H1 (cell line): ENCODE measurements around the gene CNR2. TPM values are rescaled to one million over a fixed set of nuclear protein-coding genes. Genes with fewer than 3 reads are reported as not detected.
"Not testable (repeated sequence)": the region's sequence is repeated elsewhere in the genome, so short reads cannot be mapped to it uniquely, and the experiment has no call there.

Experiments used
- CTCF ChIA-PET: fragments of 300-600 bp; sonication (Branson Sonifier 250); formaldehyde crosslinking; loops from one replicate; lab custom pipeline; 2021; ENCODE audit not compliant: partially characterized antibody; lab: Charles Lee
- POLR2A ChIA-PET: fragments of 300-600 bp; sonication (Branson Sonifier 250); formaldehyde crosslinking; loops from one replicate; lab custom pipeline; 2021; ENCODE audit warnings: inconsistent platforms; ENCODE audit not compliant: partially characterized antibody; lab: Charles Lee
- DNase-seq, 2 experiments: peaks; one replicate each; pipeline versions ENCODE4 v3.0.0 to v3.0.0-alpha.2; 2010 to 2022; ENCODE audit warnings: low spot score in 2 of 2, low read depth in 1 of 2, mixed read lengths in 1 of 2
- FAIRE-seq: peaks from 2 replicates; lab custom pipeline; 2011; peaks lifted over from hg19 to GRCh38; lab: Jason Lieb, UNC
- H2AFZ ChIP-seq: 2 replicates; pipeline ENCODE4 v1.8.1; 2012; ENCODE audit warnings: low read length, inconsistent platforms
- H2AK5ac ChIP-seq: 2 replicates; pipeline ENCODE4 v1.6.1; 2013; ENCODE audit warnings: low read depth, low read length
- H2BK120ac ChIP-seq: replicated peaks from 2 replicates; pipeline ENCODE3; 2013; ENCODE audit warnings: low read depth, low read length, inconsistent platforms
- H2BK12ac ChIP-seq: 2 replicates; pipeline ENCODE4 v1.6.1; 2013; ENCODE audit warnings: low read depth, low read length
- H2BK15ac ChIP-seq: 2 replicates; pipeline ENCODE4 v1.6.1; 2013; ENCODE audit warnings: low read length
- H2BK20ac ChIP-seq: 2 replicates; pipeline ENCODE4 v1.6.1; 2013; ENCODE audit warnings: low read length
- H2BK5ac ChIP-seq: 2 replicates; pipeline ENCODE4 v1.6.1; 2013; ENCODE audit warnings: low read depth, low read length
- H3K14ac ChIP-seq: 2 replicates; pipeline ENCODE4 v1.6.1; 2013; ENCODE audit warnings: inconsistent platforms; ENCODE audit not compliant: insufficient read length
- H3K18ac ChIP-seq: 2 replicates; pipeline ENCODE4 v1.6.1; 2013; ENCODE audit warnings: low read length; ENCODE audit errors: extremely low read depth
- H3K23ac ChIP-seq: 2 replicates; pipeline ENCODE4 v1.6.1; 2013; ENCODE audit warnings: inconsistent platforms; ENCODE audit not compliant: insufficient read length
- H3K23me2 ChIP-seq: 2 replicates; pipeline ENCODE4 v1.6.1; 2013; ENCODE audit warnings: low read depth, low read length
- H3K27ac ChIP-seq: 2 replicates; pipeline ENCODE4 v1.6.1; 2011; ENCODE audit warnings: low read depth, low read length, inconsistent platforms
- H3K27me3 ChIP-seq, 4 experiments: replicated peaks in 1 of 4; 1 replicate in 1 of 4; 2 replicates in 3 of 4; pipeline versions ENCODE4 v1.6.1 to v1.8.1; 2011 to 2013; ENCODE audit warnings: low read length in 3 of 4, mild to moderate bottlenecking in 3 of 4, inconsistent platforms in 2 of 4, mixed read lengths in 2 of 4, moderate library complexity in 1 of 4; ENCODE audit not compliant: control insufficient read depth in 3 of 4, insufficient read depth in 3 of 4; ENCODE audit errors: extremely low read depth in 1 of 4
- H3K36me3 ChIP-seq, 4 experiments: 2 replicates each; pipeline versions ENCODE4 v1.6.1 to v1.8.1; 2011 to 2013; ENCODE audit warnings: mild to moderate bottlenecking in 4 of 4, low read length in 3 of 4, moderate library complexity in 2 of 4, control low read depth in 1 of 4, inconsistent platforms in 1 of 4; ENCODE audit not compliant: insufficient read depth in 4 of 4, control insufficient read depth in 2 of 4
- H3K4ac ChIP-seq: replicated peaks from 2 replicates; pipeline ENCODE3; 2013; ENCODE audit warnings: low read length, low read depth, mixed read lengths, inconsistent platforms; ENCODE audit not compliant: insufficient read length
- H3K4me1 ChIP-seq, 4 experiments: replicated peaks in 1 of 4; 1 replicate in 1 of 4; 2 replicates in 3 of 4; pipeline versions ENCODE4 v1.6.1 to v1.8.1; 2011 to 2013; ENCODE audit warnings: low read length in 3 of 4, inconsistent platforms in 2 of 4, mixed read lengths in 1 of 4; ENCODE audit not compliant: insufficient read depth in 4 of 4, control insufficient read depth in 3 of 4
- H3K4me2 ChIP-seq, 2 experiments: 2 replicates each; pipeline versions ENCODE4 v1.6.1 to v1.8.1; 2011 to 2013; ENCODE audit warnings: low read depth in 2 of 2, low read length in 2 of 2, control low read depth in 1 of 2, inconsistent platforms in 1 of 2, mild to moderate bottlenecking in 1 of 2; ENCODE audit not compliant: insufficient read depth in 1 of 2
- H3K4me3 ChIP-seq, 4 experiments: fragments of 200-600, 300-600 bp in 1 of 4; sonication (generic), shearing (Covaris generic), sonication (Bioruptor Twin) in 1 of 4; 2 replicates each; pipeline versions ENCODE4 v1.5.1 to v1.8.1; 2011 to 2016; ENCODE audit warnings: low read length in 4 of 4, low read depth in 3 of 4, control low read depth in 2 of 4, inconsistent platforms in 2 of 4, mild to moderate bottlenecking in 2 of 4, mixed read lengths in 1 of 4, moderate library complexity in 1 of 4; ENCODE audit not compliant: insufficient read depth in 2 of 4; ENCODE audit errors: extremely low read depth in 1 of 4
- H3K56ac ChIP-seq: replicated peaks from 2 replicates; pipeline ENCODE3; 2013; ENCODE audit warnings: low read depth, mild to moderate bottlenecking, mixed read lengths, low read length, inconsistent platforms; ENCODE audit not compliant: insufficient read length
- H3K79me1 ChIP-seq: 2 replicates; pipeline ENCODE4 v1.6.1; 2013; ENCODE audit warnings: low read depth, low read length, control low read depth
- H3K79me2 ChIP-seq, 2 experiments: 2 replicates each; pipeline versions ENCODE4 v1.6.1 to v1.8.1; 2012 to 2013; ENCODE audit warnings: low read length in 2 of 2, mild to moderate bottlenecking in 2 of 2, inconsistent platforms in 1 of 2; ENCODE audit not compliant: insufficient read depth in 2 of 2, control insufficient read depth in 1 of 2
- H3K9ac ChIP-seq, 4 experiments: replicated peaks in 1 of 4; 1 replicate in 1 of 4; 2 replicates in 3 of 4; pipeline versions ENCODE4 v1.6.1 to v1.8.1; 2011 to 2013; ENCODE audit warnings: low read depth in 3 of 4, low read length in 3 of 4, control low read depth in 2 of 4, mild to moderate bottlenecking in 2 of 4, moderate library complexity in 2 of 4, inconsistent platforms in 1 of 4; ENCODE audit errors: extremely low read depth in 1 of 4
- H3K9me3 ChIP-seq, 2 experiments: 2 replicates each; pipeline versions ENCODE4 v1.6.1 to v1.8.1; 2012 to 2013; ENCODE audit warnings: mild to moderate bottlenecking in 2 of 2, moderate library complexity in 2 of 2, control low read depth in 1 of 2, inconsistent platforms in 1 of 2, low read depth in 1 of 2, low read length in 1 of 2, mixed read lengths in 1 of 2; ENCODE audit not compliant: insufficient read depth in 2 of 2
- H4K20me1 ChIP-seq, 2 experiments: replicated peaks in 1 of 2; 2 replicates each; pipeline versions ENCODE3 to v1.8.1; 2011 to 2013; ENCODE audit warnings: inconsistent platforms in 2 of 2, low read length in 2 of 2, mild to moderate bottlenecking in 1 of 2; ENCODE audit not compliant: insufficient read depth in 2 of 2, control insufficient read depth in 1 of 2
- H4K5ac ChIP-seq: 2 replicates; pipeline ENCODE4 v1.6.1; 2013; ENCODE audit warnings: low read length, low read depth, mixed read lengths, inconsistent platforms; ENCODE audit not compliant: insufficient read length
- H4K8ac ChIP-seq: 2 replicates; pipeline ENCODE4 v1.8.0; 2013; ENCODE audit warnings: mild to moderate bottlenecking, moderate library complexity, low read length, inconsistent platforms; ENCODE audit not compliant: insufficient read depth; ENCODE audit errors: extremely low read depth
- H4K91ac ChIP-seq: replicated peaks from 2 replicates; pipeline ENCODE3; 2013; ENCODE audit warnings: low read length, mixed read lengths, inconsistent platforms; ENCODE audit not compliant: insufficient read length
- WGBS, 2 experiments: shearing (Covaris generic) in 1 of 2; methylation state at CpG; one replicate each; pipeline versions ENCODE4 v1.1.6 to v1.1.7; 2013 to 2015; ENCODE audit warnings: low lambda C conversion rate in 2 of 2, mixed read lengths in 2 of 2, inconsistent platforms in 1 of 2, low coverage in 1 of 2, missing lambda C conversion rate in 1 of 2; ENCODE audit not compliant: insufficient replicate concordance in 2 of 2, insufficient coverage in 1 of 2, insufficient read length in 1 of 2; ENCODE audit errors: extremely low coverage in 1 of 2, missing lambda C conversion rate in 1 of 2; 5-methylcytosine and 5-hydroxymethylcytosine counted together
- polyA plus RNA-seq, 7 experiments: library from polyadenylated mRNA; depleted of rRNA in 3 of 7; stranded (reverse) in 5 of 7; unstranded in 2 of 7; fragments of >200 nt in 5 of 7; fragments of 200-250 nt in 2 of 7; gene quantifications; 1 replicate in 5 of 7; 2 replicates in 1 of 7; 4 replicates in 1 of 7; pipeline versions ENCODE4 v1.2.1 to v1.2.3, GENCODE V29; 2011 to 2013; ENCODE audit warnings: missing spikeins in 2 of 7, mixed read lengths in 2 of 7
- total RNA-seq: library from RNA; stranded (reverse); fragmentation: NEBNext Ultra II Directional; extraction: Animal tissue kit (Norgen Biotek cat#: 25700); gene quantifications from 2 replicates; pipeline ENCODE4 v1.2.1, GENCODE V29; 2021

The CNR2 gene
- total and polyA plus RNA-seq, 2 of the 8 experiments (the other 6 are each of a cell fraction or from before 2014, with no cell fraction given): not detected

GRCh38 chr1:23834156-23834555 is 79.0 kb downstream of the CNR2 start:
- FAIRE-seq, H2AFZ ChIP-seq: not testable (repeated sequence)

More at GRCh38 chr1:23834156-23834555, 79.0 kb downstream of the CNR2 start:
- H2BK15ac ChIP-seq, POLR2A ChIA-PET, H3K23me2 ChIP-seq, H4K5ac ChIP-seq, H3K4me1 ChIP-seq, H3K18ac ChIP-seq, H4K20me1 ChIP-seq, H3K27ac ChIP-seq, H3K23ac ChIP-seq, H4K91ac ChIP-seq, H2BK120ac ChIP-seq, H3K9ac ChIP-seq, H3K4me2 ChIP-seq, H3K79me1 ChIP-seq, H4K8ac ChIP-seq, H3K9me3 ChIP-seq, H3K56ac ChIP-seq, H3K79me2 ChIP-seq, H3K14ac ChIP-seq, H3K4ac ChIP-seq, H3K36me3 ChIP-seq, H2AK5ac ChIP-seq, H2BK5ac ChIP-seq, H2BK20ac ChIP-seq, H3K27me3 ChIP-seq, DNase-seq, H3K4me3 ChIP-seq, H2BK12ac ChIP-seq: not testable (repeated sequence)
- CTCF ChIA-PET: interaction anchor here (1.0 kb wide), 1 partner anchor 23 kb away, joined by 3 read pairs; no protein-coding TSS in a partner anchor
- WGBS, 2 experiments: 88% methylated on average over 6 of the region's 6 CpGs; no CpG with 5 or more reads in 1 of the 2 experiments
